SHP77 (cell line): ENCODE data around the gene IL10RA.
"Not testable (repeated sequence)": the region's sequence is repeated elsewhere in the genome, so short reads cannot be mapped to it uniquely, and the experiment has no call there.

ENCODE experiments used
- DNase-seq, 2 experiments: peaks; one replicate each; lab custom pipeline; 2025; lab: John Stamatoyannopoulos, UW

The IL10RA gene

GRCh38 chr11:117962826-117963225, 23.4 kb upstream of the IL10RA start:
- DNase-seq: no peak

DNA sequence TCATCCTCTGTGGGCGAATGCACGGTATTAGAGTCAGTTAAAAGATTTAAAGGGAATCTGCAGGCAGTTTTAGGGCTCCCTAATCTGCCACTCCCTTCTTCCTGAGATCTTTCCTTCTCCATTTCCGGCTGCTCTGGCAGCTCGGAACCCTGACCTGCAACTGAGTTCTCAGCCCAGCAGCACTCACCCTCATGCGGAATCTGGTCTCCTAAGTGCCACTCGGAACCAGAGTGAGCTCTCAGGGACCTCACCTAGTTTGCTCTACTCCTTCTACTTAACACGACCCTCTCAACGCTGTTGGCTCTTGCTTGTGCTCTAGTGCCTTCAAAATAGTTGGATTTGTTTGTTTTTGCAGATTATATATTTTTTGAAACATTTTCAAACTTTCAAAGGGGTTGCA, 19.3 kb upstream of the IL10RA start:
- DNase-seq: no peak

DNA sequence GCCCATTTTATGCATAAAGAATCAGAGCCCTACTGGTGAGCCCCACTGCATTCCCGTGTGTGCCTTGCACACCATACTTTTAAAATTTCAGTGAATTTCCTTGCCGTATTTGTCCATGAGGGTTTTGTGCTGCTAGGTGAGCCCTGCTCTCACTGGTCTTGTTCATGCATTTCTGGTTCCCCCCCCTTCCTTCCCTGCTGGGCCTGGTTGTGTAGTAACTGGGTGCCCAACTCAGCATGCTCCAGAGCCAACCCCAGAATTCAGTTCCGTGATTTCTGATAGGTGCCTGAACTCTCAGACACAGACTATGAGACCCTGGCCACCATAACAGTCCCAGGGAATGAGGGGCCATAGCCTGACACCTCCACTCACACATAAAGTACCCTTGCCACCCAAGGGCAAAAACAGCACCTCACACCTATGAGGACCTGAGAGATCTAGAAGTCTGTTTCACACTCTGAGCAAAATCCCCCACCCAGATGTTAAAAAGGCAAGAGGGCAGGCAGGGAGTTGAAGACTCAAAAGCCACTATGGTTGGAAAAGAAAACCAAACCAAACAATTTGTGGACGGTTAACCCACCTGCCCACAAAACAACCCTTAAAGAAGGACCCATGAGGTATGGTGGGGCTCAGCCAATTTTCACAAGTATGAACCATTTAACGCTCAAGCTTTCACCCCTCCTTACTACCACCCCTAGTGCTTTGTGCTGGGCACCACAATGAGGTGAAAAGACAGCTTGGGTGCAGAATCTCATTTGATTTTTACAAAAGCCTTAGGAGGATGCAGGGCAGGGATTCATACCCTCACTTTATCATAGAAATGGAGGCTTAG, 16.8 kb upstream of the IL10RA start:
- DNase-seq: no peak

DNA sequence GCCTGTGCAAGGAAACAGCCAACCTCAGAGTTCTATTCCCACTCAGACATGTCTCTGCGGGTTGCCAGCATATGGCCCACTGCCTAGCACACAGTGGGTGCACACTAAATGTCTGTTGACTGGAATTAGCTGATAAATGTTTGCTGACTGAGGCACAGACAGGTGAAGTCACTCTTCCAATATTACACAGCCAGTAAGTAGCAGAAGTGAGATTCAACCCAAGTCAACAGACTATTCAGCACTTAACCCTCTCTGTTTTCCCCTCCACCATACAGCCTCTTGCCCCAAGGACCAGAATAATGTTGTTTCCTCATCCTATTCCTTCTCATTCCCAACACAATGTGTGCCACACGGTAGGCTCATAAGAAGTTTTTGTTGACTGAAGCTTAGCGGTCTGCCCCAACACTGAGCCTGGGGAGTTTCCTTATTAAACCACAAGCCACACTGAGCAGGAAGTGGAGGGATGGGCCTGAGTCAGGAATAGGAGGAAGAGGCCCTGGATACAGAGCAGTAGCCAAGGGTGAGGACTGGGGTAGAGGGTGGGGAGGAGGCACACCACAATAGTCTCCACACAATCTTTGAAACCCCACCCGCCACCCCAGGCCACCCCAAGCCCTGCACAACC, 15.7 kb upstream of the IL10RA start:
- DNase-seq: no peak

- no peak for DNase-seq
Observed at GRCh38 chr11:117972044-117972443, 14.2 kb upstream of the IL10RA start.

GRCh38 chr11:117972629-117973502, 13.3 kb upstream of the IL10RA start:
- DNase-seq: no peak

GRCh38 chr11:117973503-117973860, 12.7 kb upstream of the IL10RA start:
- no peak for DNase-seq

DNA sequence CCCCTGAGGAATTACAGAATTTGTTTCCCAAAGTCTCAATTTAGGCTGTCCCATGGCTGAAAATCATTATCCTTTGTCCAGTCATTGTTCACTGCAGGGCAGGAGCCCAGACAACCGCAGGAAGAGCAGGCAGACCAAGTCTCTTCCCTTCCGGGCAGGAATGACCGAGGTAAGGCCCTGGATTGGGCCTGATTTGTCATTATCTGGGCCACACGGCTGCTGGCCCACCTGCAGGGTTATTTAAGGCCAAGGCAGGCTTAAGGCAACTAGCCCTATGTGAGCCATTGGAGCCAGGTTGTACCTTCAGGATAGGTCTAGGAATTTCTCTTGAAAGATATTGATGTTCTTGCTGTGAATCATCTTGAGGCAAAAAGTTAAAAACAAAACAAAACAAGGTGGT, 9.7 kb upstream of the IL10RA start:
- no peak for DNase-seq

DNA sequence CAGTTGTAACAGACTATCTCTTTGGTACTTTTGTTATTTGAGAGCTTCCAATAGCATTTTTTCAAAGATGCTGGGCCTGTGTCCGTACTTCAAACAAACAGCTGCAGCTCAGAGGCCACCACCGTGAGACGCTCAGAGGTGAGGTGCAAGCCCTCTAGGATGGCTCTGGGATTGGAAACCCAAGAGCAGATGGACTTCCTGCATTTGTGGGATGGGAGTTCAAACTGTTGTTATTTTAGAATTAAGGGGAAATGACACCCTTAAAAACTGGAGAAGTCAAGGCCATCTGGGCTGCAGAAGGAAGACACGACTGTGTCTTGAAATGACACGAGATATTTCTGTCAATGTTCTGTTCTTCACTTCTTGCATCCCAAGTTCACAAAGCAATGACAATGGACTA, 9.2 kb upstream of the IL10RA start:
- no peak for DNase-seq

DNA sequence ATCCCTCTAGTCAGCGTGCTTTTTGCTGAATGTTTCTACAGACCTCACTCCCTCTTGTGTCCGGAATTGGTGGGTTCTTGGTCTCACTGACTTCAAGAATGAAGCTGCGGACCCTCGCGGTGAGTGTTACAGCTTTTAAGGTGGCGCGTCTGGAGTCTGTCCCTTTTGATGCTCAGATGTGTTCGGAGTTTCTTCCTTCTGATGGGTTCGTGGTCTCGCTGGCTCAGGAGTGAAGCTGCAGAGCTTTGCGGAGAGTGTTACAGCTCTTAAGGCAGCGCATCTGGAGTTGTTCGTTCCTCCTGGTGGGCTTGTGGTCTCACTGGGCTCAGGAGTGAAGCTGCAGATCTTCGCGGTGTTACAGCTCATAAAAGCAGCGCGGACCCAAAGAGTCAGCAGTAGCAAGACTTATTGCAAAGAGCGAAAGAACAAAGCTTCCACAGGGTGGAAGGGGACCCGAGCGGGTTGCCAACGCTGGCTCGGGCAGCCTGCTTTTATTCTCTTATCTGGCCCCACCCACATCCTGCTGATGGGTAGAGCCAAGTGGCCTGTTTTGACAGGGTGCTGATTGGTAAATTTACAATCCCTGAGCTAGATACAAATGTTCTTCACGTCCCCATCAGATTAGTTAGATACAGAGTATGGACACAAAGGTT, 8.5 kb upstream of the IL10RA start:
- DNase-seq: not testable (repeated sequence)

DNA sequence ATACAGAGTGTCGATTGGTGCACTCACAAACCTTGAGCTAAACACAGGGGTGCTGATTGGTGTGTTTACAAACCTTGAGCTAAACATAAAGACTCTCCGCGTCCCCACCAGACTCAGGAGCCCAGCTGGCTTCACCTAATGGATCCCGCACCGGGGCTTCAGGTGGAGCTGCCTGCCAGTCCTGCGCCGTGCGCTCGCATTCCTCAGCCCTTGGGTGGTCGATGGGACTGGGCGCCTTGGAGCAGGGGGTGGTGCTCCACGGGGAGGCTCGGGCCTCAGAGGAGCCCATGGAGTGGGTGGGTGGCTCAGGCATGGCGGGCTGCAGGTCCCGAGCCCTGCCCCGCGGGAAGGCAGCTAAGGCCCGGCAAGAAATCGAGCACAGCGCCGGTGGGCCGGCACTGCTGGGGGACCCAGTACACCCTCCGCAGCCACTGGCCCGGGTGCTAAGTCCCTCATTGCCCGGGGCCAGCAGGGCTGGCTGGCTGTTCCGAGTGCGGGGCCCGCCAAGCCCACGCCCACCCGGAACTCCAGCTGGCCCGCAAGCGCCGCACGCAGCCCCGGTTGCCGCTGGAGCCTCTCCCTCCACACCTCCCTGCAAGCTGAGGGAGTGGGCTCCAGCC, 7.8 kb upstream of the IL10RA start:
- not testable (repeated sequence) for DNase-seq

DNA sequence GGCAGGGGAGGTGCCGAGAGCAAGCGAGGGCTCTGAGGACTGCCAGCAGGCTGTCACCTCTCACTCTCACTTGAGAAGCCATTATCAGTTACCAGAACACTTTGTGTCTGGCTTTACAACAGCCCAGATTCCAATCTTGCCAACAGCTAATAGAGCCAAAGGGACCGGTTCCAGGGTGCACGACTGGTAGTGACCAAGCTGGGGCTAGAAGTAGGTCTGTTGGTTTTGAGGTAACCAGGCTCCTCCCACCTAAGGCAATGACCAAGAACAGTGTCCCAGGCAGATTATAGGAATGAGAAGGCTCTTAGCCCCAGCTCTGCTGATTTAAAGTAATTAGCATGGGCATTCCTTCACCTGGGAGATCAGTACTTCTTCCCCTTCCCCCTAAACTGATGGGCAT, 7.2 kb upstream of the IL10RA start:
- DNase-seq: no peak

- DNase-seq: no peak
Observed at GRCh38 chr11:117979481-117980211, 6.5 kb upstream of the IL10RA start.

- no peak for DNase-seq
Observed at GRCh38 chr11:117980280-117980679, 5.9 kb upstream of the IL10RA start.

DNA sequence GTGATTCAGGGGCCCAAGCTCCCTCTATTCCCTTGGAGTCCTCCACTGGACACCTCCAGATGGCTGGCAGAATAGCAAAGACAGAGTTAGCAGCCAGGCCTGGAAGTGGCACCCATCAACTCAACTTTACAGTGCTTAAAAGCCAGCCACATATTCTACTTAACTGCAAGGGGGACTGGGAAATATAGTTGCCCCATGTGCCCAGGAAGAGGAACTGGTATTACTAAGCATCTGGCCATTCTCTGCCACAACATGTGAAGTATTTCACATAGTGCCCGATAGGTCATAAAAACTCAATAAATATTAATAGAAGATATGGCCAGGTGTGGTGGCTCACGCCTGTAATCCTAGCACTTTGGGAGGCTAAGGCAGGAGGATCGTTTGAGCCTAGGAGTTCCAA, 5.5 kb upstream of the IL10RA start:
- DNase-seq: no peak

- DNase-seq: no peak
Observed at GRCh38 chr11:117983163-117983475, 3.1 kb upstream of the IL10RA start.

DNA sequence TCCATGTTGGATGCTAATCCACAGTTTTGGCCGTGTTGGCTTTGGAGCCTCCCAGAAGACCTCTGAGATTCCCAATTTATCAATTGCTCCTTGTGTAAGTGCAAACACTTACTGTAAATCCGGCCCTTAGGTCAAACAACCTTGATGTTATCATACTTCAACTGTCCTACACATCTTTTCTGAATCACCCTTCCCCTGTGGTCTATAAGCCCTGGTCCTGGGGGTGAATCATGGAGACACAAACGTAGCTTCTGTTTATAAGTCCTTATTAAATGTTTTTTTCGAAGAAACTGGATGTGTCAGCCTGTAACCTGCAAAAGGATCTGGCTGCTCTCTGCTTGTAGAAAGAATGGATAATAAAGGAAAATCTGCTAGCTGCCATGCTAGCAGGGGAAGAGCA, 1.7 kb upstream of the IL10RA start:
- DNase-seq: no peak

- no peak for DNase-seq
Observed at GRCh38 chr11:117986981-117987574, 884 bp downstream of the IL10RA start.

DNA sequence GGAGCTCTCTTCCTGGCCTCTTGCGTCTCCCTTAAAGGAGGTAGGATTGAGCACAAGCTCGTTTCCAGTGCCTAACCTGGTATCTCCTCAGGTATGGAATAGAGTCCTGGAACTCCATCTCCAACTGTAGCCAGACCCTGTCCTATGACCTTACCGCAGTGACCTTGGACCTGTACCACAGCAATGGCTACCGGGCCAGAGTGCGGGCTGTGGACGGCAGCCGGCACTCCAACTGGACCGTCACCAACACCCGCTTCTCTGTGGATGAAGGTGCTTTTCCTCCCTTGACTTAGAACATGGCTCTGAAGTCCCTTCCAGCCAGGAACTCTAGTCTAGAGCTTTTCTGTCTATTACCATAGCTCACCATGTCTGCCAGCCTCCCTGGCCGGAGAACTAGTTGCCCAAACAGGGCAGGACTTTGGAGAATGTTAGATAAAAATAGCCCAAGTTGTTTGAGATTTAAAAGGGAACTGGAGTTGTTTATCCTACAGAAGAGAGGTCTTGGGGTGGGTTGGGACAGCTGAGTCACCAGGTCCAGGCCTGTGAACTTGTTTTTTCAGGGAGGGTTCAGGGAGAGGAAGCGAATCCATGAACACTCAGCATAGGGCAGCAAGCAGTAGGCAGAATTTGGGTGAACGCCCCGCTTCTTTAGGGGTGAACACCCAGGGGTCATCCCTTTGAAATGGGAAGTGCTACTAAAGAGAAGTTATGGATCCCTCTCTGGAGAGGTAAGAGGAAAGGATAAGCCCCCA, 3.3 kb downstream of the IL10RA start:
- no peak for DNase-seq

DNA sequence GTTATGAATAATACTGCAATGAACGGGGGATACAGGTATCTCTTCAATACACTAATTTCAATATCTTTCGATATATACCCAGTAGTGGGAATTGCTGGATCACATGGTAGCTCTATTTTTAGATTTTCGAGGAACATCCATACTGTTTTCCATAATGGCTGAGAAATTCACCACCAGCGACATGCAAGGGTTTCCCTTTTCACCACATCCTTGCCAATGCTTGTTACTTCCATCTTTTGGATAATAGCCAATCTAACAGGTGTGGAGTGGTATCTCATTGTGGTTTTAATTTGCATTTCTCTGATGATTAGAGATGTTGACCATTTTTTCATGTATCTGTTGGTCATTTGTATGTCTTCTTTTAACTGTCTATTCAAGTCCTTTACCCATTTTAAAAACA, 5.9 kb downstream of the IL10RA start:
- DNase-seq: no peak
